Heart left ventricle (tissue), 16 donors: ENCODE data around the gene NTMT1. TPM values are rescaled to one million over a fixed set of nuclear protein-coding genes. Genes with fewer than 3 reads are reported as not detected.
A peak's percentile ranks its signal among the peaks of the same experiment; 100 is the strongest.

Source experiments
- ATAC-seq, 4 donors: fragments of 200-7000 bp; cut with Tn5 transposase; one replicate each; pipeline ENCODE4 v1.9.1; 2020 to 2022; ENCODE audit warnings: moderate library complexity in 4 of 4, mild to moderate bottlenecking in 3 of 4, moderate number of reproducible peaks in 1 of 4
- DNase-seq, 5 donors: peaks; one replicate each; pipeline ENCODE4 v3.0.0-alpha.2; 2020
- H3K27ac ChIP-seq, 12 donors: fragments of 200-600 bp; sonication (generic) in 4 of 12; one replicate each; pipeline versions ENCODE4 v1.5.0 to v1.8.0; 2016 to 2022; ENCODE audit warnings: mild to moderate bottlenecking in 2 of 12
- H3K27me3 ChIP-seq, 9 donors: fragments of 200-600 bp; sonication (generic) in 2 of 9; one replicate each; pipeline versions ENCODE4 v1.5.1 to v1.8.0; 2016 to 2022; ENCODE audit warnings: mild to moderate bottlenecking in 3 of 9
- H3K36me3 ChIP-seq, 9 donors: fragments of 200-600 bp; sonication (generic) in 2 of 9; one replicate each; pipeline versions ENCODE4 v1.5.0 to v1.8.0; 2018 to 2022; ENCODE audit warnings: mild to moderate bottlenecking in 2 of 9
- H3K4me1 ChIP-seq, 12 donors: fragments of 200-600 bp; sonication (generic) in 4 of 12; one replicate each; pipeline versions ENCODE4 v1.5.0 to v1.8.0; 2016 to 2022; ENCODE audit warnings: mild to moderate bottlenecking in 3 of 12
- H3K4me3 ChIP-seq, 12 donors: fragments of 200-600 bp; sonication (generic) in 4 of 12; one replicate each; pipeline versions ENCODE4 v1.5.0 to v1.8.0; 2017 to 2022; ENCODE audit warnings: mild to moderate bottlenecking in 9 of 12, moderate library complexity in 4 of 12
- H3K9me3 ChIP-seq, 12 donors: fragments of 200-600 bp; sonication (generic) in 4 of 12; one replicate each; pipeline versions ENCODE4 v1.5.0 to v1.8.0; 2016 to 2022; ENCODE audit warnings: mild to moderate bottlenecking in 1 of 12
- POLR2A ChIP-seq, 2 donors: fragments of 450-650 bp; IDR thresholded peaks; one replicate each; pipeline ENCODE4 v1.6.1; 2017; ENCODE audit warnings: antibody characterized with exemption in 2 of 2, mild to moderate bottlenecking in 2 of 2, moderate library complexity in 2 of 2
- WGBS, 4 donors: extraction: QIAGEN DNeasy Blood & Tissue Kit in 2 of 4; methylation state at CpG; one replicate each; pipeline versions ENCODE4 v1.1.5 to v1.1.7; 2013 to 2018; 5-methylcytosine and 5-hydroxymethylcytosine counted together
- intact Hi-C, 10 donors: fragments of 100-400 bp; cut with DNase I; formaldehyde crosslinking; loops; one replicate each; pipeline versions ENCODE4 v1.11.1 to v1.14.2; 2022
- polyA plus RNA-seq, 2 donors: library from polyadenylated mRNA; stranded (reverse); fragments of 200-250 nt; gene quantifications; one replicate each; pipeline ENCODE4 v1.2.3, GENCODE V29; 2013
- total RNA-seq, 9 donors: library from RNA; depleted of rRNA in 2 of 9; stranded (reverse); fragments of >200 nt in 2 of 9; fragmentation: NEBNext Ultra II Directional in 3 of 9; extraction: Animal tissue kit (Norgen Biotek cat#: 25700) in 3 of 9; gene quantifications; one replicate each; pipeline versions ENCODE4 v1.1.0 to v1.2.4, GENCODE V29; 2016 to 2023
- TF ChIP-seq, protein P1 (sequence below), 12 donors: fragments of 200-600 bp; sonication (generic) in 4 of 12; IDR thresholded peaks; one replicate each; pipeline versions ENCODE4 v1.5.0 to v1.8.0; 2018 to 2022; ENCODE audit warnings: antibody characterized with exemption in 12 of 12, mild to moderate bottlenecking in 5 of 12
- donor health status: ischemic (EF 13 %, LVEDD 7.1; RV severe dilation, severe dysfunction).
- donor health status: healthy with polysubstance abuse.
- donor health status: DM: no; HTN: yes; CAD: no.
- donor health status: DM: no; HTN: no; CAD: no.
- donor health status: ischemic (EF 25% LVEDD 6.9; RV normal size, moderate dysfunction).
- donor health status: ischemic (EF 25% LVEDD 5.7; RV mildly dilated, moderate dysfunction).
- donor health status: healthy.
- donor health status: DM: yes; HTN: yes; CAD: no.
- donor health status: ischemic (EF 35%, LVEDD 5.7; RV mildly dilated, moderate dysfunction).
- donor health status: nonischemic (EF 11% LVEDD 7.7; RV severe dilation, severe dysfunction).
- donor health status: DM: yes; HTN: yes; CAD: no.
- donor health status: PGD.
- donor health status: ischemic (EF 29% LVEDD 5.4; RV normal size, mild dysfunction).
- donor health status: nonischemic (EF 23%, LVEDD 6.1; RV moderate dilation, normal function).

The NTMT1 gene
- total and polyA plus RNA-seq, 11 donors = 39.0 to 111 (median 61.5) TPM

DNA sequence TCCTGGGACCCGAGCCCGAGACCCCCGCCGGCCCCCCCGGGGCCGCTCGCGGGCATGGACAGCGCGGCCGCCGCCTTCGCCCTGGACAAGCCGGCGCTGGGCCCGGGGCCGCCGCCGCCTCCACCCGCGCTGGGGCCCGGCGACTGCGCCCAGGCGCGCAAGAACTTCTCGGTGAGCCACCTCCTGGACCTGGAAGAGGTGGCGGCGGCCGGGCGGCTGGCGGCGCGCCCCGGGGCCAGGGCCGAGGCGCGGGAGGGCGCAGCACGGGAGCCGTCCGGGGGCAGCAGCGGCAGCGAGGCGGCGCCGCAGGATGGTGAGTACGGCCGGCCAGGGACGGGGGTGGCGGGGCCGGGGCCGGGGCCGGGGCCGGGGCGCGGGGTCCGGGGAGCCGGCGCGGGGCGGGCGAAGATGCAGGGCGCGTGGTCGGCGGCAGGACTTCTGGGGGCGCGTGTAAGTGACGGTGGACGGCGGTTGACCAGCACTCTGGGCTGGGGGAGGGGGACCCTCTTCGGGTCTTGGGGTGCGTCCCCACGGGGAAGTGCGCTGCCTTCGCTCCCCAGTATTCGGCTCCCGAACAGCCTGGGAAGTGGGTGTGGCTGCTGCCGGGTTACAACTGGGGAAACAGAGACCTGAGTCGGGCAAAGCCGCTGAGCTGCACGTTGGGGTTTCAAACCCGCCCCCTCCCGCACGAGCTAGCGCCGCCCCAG, 40.0 kb downstream of the NTMT1 start:
- Histone ChIP-seq H3K27ac (no peak overlapping the region), H3K4me1 (peaks cover 0 to 19% (median 1%) of the 10 kb centered on the region in 12 donors), H3K36me3 (no peaks in the 10 kb centered on the region), H3K4me3 (peak overlapping the region in 9 of 12 donors; percentile 35 to 56 (median 48)), H3K9me3 (no peaks in the 10 kb centered on the region), H3K27me3 (peaks cover 3 to 39% (median 16%) of the 10 kb centered on the region in 9 donors)
- ATAC-seq (no peak), DNase-seq (no peak)
- intact Hi-C loops = no loop called here
- WGBS, 4 donors = 4 to 10% (median 6%) methylated on average over 3 to 88 of the region's 88 CpGs
- no peak for TF ChIP-seq POLR2A (IDR thresholded peaks at IDR 0.05)
- TF ChIP-seq, protein P1, sequence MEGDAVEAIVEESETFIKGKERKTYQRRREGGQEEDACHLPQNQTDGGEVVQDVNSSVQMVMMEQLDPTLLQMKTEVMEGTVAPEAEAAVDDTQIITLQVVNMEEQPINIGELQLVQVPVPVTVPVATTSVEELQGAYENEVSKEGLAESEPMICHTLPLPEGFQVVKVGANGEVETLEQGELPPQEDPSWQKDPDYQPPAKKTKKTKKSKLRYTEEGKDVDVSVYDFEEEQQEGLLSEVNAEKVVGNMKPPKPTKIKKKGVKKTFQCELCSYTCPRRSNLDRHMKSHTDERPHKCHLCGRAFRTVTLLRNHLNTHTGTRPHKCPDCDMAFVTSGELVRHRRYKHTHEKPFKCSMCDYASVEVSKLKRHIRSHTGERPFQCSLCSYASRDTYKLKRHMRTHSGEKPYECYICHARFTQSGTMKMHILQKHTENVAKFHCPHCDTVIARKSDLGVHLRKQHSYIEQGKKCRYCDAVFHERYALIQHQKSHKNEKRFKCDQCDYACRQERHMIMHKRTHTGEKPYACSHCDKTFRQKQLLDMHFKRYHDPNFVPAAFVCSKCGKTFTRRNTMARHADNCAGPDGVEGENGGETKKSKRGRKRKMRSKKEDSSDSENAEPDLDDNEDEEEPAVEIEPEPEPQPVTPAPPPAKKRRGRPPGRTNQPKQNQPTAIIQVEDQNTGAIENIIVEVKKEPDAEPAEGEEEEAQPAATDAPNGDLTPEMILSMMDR (IDR thresholded peaks at IDR 0.05) = no peak

DNA sequence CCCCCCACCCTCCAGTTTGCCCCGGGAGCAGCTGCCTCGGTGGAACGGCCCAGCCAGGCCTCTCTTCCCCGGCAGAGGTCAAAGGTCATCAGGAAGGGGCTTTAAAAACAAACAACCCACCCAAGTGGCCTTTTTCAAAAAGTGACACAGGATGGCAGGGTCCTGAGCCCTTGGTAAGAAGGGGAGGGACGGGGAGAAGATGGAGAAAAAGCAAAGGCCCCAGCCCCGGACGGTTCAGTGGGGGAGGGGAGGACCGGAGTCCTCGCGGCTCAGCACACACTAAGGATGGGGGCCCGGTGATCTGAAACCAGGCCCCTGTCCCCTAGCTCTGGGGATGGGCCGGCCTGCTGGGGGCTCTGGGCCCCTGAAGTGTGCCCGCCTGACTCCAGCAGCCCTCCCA, 40.6 kb downstream of the NTMT1 start:
- Histone ChIP-seq H3K27me3 (peaks cover 3 to 39% (median 16%) of the 10 kb centered on the region in 9 donors), H3K27ac (no peak overlapping the region)
- WGBS, 4 donors = 19 to 46% (median 37%) methylated on average over 5 to 13 of the region's 13 CpGs

DNA sequence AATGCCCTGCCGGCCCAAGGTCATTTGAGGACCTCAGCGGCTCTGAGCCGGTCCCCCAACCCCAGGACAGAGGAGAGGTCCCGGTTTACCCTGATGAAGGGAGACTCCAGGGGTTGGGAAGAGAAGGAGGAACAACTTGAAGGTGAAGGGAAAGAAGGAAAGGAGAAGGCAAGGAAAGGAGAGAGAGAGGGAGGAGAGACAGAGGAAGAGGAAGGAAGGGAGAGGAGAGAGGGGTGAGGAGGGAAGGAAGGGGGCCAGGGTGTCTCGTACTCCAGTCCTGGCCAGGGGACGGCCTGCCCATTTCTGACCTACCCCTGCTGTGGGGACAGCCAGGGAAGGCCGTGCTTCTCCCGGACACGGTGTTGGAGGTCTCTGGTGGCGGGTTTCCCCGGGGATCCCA, 41.4 kb downstream of the NTMT1 start:
- TF ChIP-seq POLR2A (IDR thresholded peaks at IDR 0.05) = no peak
- TF ChIP-seq, protein P1 (IDR thresholded peaks at IDR 0.05) = no peak
- no peak for ATAC-seq
- DNase-seq = no peak
- 77 to 82% (median 80%) methylated on average over 10 to 11 of the region's 11 CpGs for WGBS, 4 donors
- intact Hi-C loops = no loop called here
- Histone ChIP-seq H3K27ac (no peak overlapping the region), H3K4me3 (peak overlapping the region in 1 of 12 donors; percentile 56), H3K9me3 (no peaks in the 10 kb centered on the region), H3K36me3 (no peaks in the 10 kb centered on the region), H3K4me1 (peaks cover 0 to 19% (median 1%) of the 10 kb centered on the region in 12 donors), H3K27me3 (peaks cover 3 to 39% (median 16%) of the 10 kb centered on the region in 9 donors)

More for the DNA sequence above, 40.6 kb downstream of the NTMT1 start:
- no peak for ATAC-seq
- Histone ChIP-seq H3K36me3 (no peaks in the 10 kb centered on the region), H3K4me1 (peaks cover 0 to 19% (median 1%) of the 10 kb centered on the region in 12 donors), H3K4me3 (peak overlapping the region in 9 of 12 donors; percentile 14 to 56 (median 45)), H3K9me3 (no peaks in the 10 kb centered on the region)
- DNase-seq = no peak
- intact Hi-C loops = no loop called here
- no peak for TF ChIP-seq POLR2A (IDR thresholded peaks at IDR 0.05)
- TF ChIP-seq, protein P1 (IDR thresholded peaks at IDR 0.05) = no peak

DNA sequence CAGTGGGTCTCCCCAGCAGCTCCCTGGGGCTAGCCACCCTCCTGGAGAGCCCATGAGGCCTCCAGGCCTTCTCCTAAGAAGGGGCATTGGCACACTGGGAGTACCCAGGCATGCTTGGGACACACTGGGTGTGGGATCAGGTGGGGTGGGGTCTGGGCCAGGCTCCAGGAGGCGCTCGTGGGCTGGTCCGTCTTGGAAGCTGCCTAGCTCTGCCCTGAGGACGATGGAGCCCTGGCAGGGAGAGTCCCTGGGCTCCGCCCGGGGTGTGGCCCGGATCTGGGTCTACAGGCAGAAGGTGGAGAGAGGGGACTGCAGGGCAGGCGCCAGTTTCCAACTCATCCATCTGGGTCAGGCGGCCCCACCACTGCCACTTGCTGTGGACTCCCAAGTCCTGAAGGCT, 41.9 kb downstream of the NTMT1 start:
- 87 to 90% (median 87%) methylated on average over 9 of the region's 9 CpGs for WGBS, 4 donors
- no peak for DNase-seq
- TF ChIP-seq, protein P1 (IDR thresholded peaks at IDR 0.05) = no peak
- H3K27me3 ChIP-seq = peaks cover 3 to 39% (median 16%) of the 10 kb centered on the region in 9 donors
- ATAC-seq = no peak
- H3K27ac ChIP-seq = no peak overlapping the region
- H3K4me1 ChIP-seq = peaks cover 0 to 19% (median 1%) of the 10 kb centered on the region in 12 donors
- intact Hi-C loops = no loop called here
- H3K9me3 ChIP-seq = no peaks in the 10 kb centered on the region
- no peaks in the 10 kb centered on the region for H3K36me3 ChIP-seq
- no peak overlapping the region for H3K4me3 ChIP-seq
